Activated CD4-positive, alpha-beta T cell treated with anti-CD3 and anti-CD28 coated beads, Interleukin-2, amount 10 ng/mL, durations not matched to agents 7 days and 5 days (primary cell): Measurements from ENCODE around the gene WDR90. TPM values are rescaled to one million over a fixed set of nuclear protein-coding genes. Genes with fewer than 3 reads are reported as not detected.

Experiments
- CTCF ChIA-PET: fragments of 350-600 bp; sonication (Branson Sonifier 250); formaldehyde crosslinking; loops from one replicate; lab custom pipeline; 2021; ENCODE audit warnings: antibody characterized with exemption; lab: Charles Lee
- POLR2A ChIA-PET: fragments of 350-600 bp; sonication (Branson Sonifier 250); formaldehyde crosslinking; loops from one replicate; lab custom pipeline; 2021; ENCODE audit warnings: antibody characterized with exemption; lab: Charles Lee
- DNase-seq: peaks from one replicate; pipeline ENCODE4 v3.0.0-alpha.2; 2020
- H3K27ac Mint-ChIP-seq: one replicate; pipeline ENCODE4 v1.8.0; 2021; ENCODE audit warnings: mild to moderate bottlenecking, moderate library complexity, mixed read lengths
- H3K27me3 Mint-ChIP-seq: one replicate; pipeline ENCODE4 v1.8.0; 2021; ENCODE audit warnings: mixed read lengths
- H3K36me3 Mint-ChIP-seq: one replicate; pipeline ENCODE4 v1.8.0; 2021; ENCODE audit warnings: low read depth, mixed read lengths
- H3K4me1 Mint-ChIP-seq: one replicate; pipeline ENCODE4 v1.8.0; 2021; ENCODE audit warnings: mixed read lengths
- H3K4me3 Mint-ChIP-seq: one replicate; pipeline ENCODE4 v1.8.0; 2021; ENCODE audit warnings: mild to moderate bottlenecking, moderate library complexity, mixed read lengths
- H3K9me3 Mint-ChIP-seq: one replicate; pipeline ENCODE4 v1.8.0; 2021; ENCODE audit warnings: mixed read lengths
- total RNA-seq, 2 experiments: library from RNA; stranded (reverse); gene quantifications; one replicate each; pipeline ENCODE4 v1.2.3, GENCODE V29; 2021

The WDR90 gene
- total RNA-seq, 2 experiments from 2014 or later: 54.9 to 81.6 TPM

GRCh38 chr16:671353-672131 is 22.4 kb downstream of the WDR90 start:
- no peak for DNase-seq

GRCh38 chr16:672371-672770 is 23.2 kb downstream of the WDR90 start:
- Mint-ChIP-seq H3K4me1 (peaks cover 10% of the 10 kb centered on the region), H3K4me3 (no peak overlapping the region), H3K27me3 (peaks cover 3% of the 10 kb centered on the region), H3K9me3 (no peaks in the 10 kb centered on the region), H3K27ac (no peak overlapping the region), H3K36me3 (peaks cover 6% of the 10 kb centered on the region)
- ChIA-PET CTCF (interaction anchor here (1.4 kb wide), 1 partner anchor 12 kb away, joined by 4 read pairs; the partner anchor contains the start of gene JMJD8), POLR2A (no interaction called here)
- DNase-seq: no peak

More at GRCh38 chr16:671353-672131, 22.4 kb downstream of the WDR90 start:
- CTCF ChIA-PET: interaction anchor here (0.7 kb wide), 1 partner anchor 24 kb away, joined by 3 read pairs; no protein-coding TSS in a partner anchor
- peaks cover 8% of the 10 kb centered on the region for H3K4me1 Mint-ChIP-seq
- POLR2A ChIA-PET: no interaction called here
- no peak overlapping the region for H3K4me3 Mint-ChIP-seq
- no peaks in the 10 kb centered on the region for H3K9me3 Mint-ChIP-seq
- H3K27ac Mint-ChIP-seq: no peak overlapping the region
- peaks cover 3% of the 10 kb centered on the region for H3K27me3 Mint-ChIP-seq
- peaks cover 6% of the 10 kb centered on the region for H3K36me3 Mint-ChIP-seq

- ChIA-PET POLR2A (no interaction called here), CTCF (interaction anchor here (1.4 kb wide), 1 partner anchor 12 kb away, joined by 4 read pairs; the partner anchor contains the start of gene JMJD8)
- H3K36me3 Mint-ChIP-seq: peaks cover 6% of the 10 kb centered on the region
- no peak overlapping the region for H3K4me3 Mint-ChIP-seq
- peaks cover 6% of the 10 kb centered on the region for H3K4me1 Mint-ChIP-seq
- H3K27me3 Mint-ChIP-seq: peaks cover 3% of the 10 kb centered on the region
- no peak overlapping the region for H3K27ac Mint-ChIP-seq
- no peaks in the 10 kb centered on the region for H3K9me3 Mint-ChIP-seq
- no peak for DNase-seq
These were observed 23.7 kb downstream of the WDR90 start for GRCh38 chr16:672851-673250.

DNA sequence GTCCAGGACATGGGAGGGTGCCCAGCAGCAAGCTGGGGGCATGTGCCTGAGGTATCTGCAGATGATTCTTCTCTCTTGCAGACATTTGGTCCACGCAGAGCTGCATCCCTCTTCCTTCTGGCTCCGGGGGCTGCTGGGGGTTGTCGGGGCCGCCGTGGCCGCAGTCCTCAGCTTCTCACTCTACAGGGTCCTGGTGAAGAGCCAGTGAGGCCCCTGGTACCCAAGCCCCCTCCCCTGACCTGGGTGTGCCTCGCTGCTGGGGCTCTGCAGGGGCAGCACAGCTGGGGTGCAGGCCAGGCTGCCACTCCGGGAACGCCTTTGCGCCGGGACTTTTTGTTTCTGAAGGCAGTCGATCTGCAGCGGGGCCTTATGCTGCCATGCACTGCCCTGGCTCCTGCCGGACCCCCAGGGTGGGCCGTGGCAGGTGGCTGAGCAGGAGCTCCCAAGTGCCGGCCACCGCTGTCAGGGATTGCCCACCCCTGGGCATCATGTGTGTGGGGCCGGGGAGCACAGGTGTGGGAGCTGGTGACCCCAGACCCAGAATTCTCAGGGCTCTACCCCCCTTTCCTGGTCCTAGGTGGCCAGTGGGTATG is 24.3 kb downstream of the WDR90 start:
- Mint-ChIP-seq H3K27ac (no peak overlapping the region), H3K36me3 (peaks cover 6% of the 10 kb centered on the region), H3K4me3 (no peak overlapping the region), H3K27me3 (peaks cover 3% of the 10 kb centered on the region), H3K9me3 (no peaks in the 10 kb centered on the region), H3K4me1 (peaks cover 6% of the 10 kb centered on the region)
- ChIA-PET POLR2A (no interaction called here), CTCF (interaction anchor here (1.4 kb wide), 1 partner anchor 11 kb away, joined by 4 read pairs; the partner anchor contains the start of gene JMJD8)
- DNase-seq: no peak

DNA sequence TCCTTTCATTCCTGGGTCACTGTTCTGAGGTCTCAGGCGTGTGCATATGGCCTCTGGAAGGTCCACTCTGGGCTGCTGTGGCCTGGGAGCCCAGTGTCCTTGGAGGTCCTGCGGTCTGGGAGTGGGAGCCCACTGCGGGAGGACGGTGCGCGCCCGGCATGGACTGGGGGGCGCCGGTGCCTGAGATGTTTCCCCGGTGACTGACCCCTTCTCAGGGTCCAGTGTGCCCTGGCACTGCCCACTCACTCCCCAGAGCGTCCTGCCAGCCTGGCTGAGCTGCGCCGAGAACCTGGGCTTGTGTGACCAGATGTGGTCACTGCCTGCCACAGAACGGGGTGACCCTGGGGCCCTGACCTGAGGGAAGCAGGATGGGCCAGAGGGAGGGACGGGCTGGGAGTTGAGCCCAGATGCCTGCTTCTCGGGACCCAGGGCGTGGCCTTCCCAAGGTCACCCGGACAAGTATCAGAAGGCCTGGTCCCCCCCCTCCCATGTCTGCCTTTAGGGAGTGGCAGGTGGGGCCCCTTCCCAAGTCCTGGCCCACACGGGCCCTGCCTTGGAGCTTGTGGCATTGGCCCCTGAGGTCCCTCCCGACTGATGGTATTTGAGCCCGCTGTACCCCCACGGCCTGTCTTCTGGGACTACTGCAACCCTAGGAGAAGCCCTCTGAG is 25.2 kb downstream of the WDR90 start:
- H3K4me3 Mint-ChIP-seq: no peak overlapping the region
- peaks cover 3% of the 10 kb centered on the region for H3K27me3 Mint-ChIP-seq
- no peaks in the 10 kb centered on the region for H3K9me3 Mint-ChIP-seq
- H3K4me1 Mint-ChIP-seq: peaks cover 10% of the 10 kb centered on the region
- POLR2A ChIA-PET: no interaction called here
- CTCF ChIA-PET: interaction anchor here (1.4 kb wide), 1 partner anchor 16 kb away, joined by 4 read pairs; the partner anchor contains the start of gene WDR24
- DNase-seq: no peak
- H3K36me3 Mint-ChIP-seq: peaks cover 6% of the 10 kb centered on the region
- H3K27ac Mint-ChIP-seq: no peak overlapping the region

- no peak within 1 kb of the TSS for H3K27ac Mint-ChIP-seq
- H3K4me3 Mint-ChIP-seq: no peak within 1 kb of the TSS
- ChIA-PET CTCF (interaction anchor here (0.9 to 1.4 kb wide), 3 partner anchors 15 to 39 kb away, joined by 4 to 6 read pairs (median 6); partner anchors contain the start of genes METTL26 and WDR24), POLR2A (no interaction called here)
- DNase-seq: no peak
- H3K27me3 Mint-ChIP-seq: peaks cover 3% of the 10 kb centered on the region
- peaks cover 10% of the 10 kb centered on the region for H3K4me1 Mint-ChIP-seq
- H3K9me3 Mint-ChIP-seq: no peaks in the 10 kb centered on the region
- H3K36me3 Mint-ChIP-seq: peaks cover 5% of the 10 kb centered on the region
These were observed 26.1 kb downstream of the WDR90 start, which contains the start of gene RHBDL1 for GRCh38 chr16:674968-675883. Gene RHBDL1, plus strand, starts transcription at chr16:675671. Its CDS starts 120 bp downstream, at chr16:675791.

DNA sequence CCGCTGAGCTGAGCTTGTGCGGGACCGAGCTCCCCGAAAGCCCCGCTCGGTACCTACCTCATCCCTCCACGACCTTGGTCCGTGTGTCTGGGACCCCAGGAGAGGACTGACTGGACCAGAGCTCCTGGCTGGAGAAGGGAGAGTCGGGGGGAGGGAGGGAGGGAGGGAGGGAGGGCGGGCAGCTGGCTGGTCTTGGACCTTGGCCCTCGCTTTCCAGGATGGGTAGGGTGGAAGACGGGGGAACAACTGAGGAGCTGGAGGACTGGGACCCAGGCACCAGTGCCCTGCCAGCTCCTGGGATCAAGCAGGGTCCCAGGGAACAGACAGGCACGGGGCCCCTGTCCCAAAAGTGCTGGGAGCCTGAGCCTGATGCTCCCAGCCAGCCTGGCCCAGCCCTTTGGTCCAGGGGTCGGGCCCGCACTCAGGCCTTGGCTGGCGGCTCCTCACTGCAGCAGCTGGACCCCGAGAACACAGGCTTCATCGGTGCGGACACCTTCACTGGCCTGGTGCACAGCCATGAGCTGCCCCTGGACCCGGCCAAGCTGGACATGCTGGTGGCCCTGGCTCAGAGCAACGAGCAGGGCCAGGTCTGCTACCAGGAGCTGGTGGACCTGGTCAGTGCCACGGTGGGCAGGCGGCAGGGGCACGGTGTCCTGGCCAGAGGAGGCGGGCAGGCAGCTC is 26.9 kb downstream of the WDR90 start:
- H3K36me3 Mint-ChIP-seq: peaks cover 7% of the 10 kb centered on the region
- peaks cover 3% of the 10 kb centered on the region for H3K27me3 Mint-ChIP-seq
- ChIA-PET POLR2A (no interaction called here), CTCF (interaction anchor here (0.9 to 1.2 kb wide), 2 partner anchors 22 to 40 kb away, joined by 6 read pairs; partner anchors contain the start of gene METTL26)
- no peak overlapping the region for H3K4me3 Mint-ChIP-seq
- no peaks in the 10 kb centered on the region for H3K9me3 Mint-ChIP-seq
- H3K27ac Mint-ChIP-seq: no peak overlapping the region
- no peak for DNase-seq
- peaks cover 13% of the 10 kb centered on the region for H3K4me1 Mint-ChIP-seq

DNA sequence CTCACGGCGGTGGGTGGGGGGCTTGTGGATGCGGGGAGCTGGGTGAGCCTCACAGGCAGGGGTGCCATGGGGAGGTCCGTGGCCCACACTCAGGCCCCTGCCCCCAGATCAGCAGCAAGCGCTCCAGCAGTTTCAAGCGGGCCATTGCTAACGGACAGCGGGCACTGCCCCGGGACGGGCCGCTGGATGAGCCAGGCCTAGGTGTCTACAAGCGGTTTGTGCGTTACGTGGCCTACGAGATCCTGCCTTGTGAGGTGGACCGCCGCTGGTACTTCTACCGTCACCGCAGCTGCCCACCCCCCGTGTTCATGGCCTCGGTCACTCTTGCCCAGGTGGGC is 27.4 kb downstream of the WDR90 start:
- Mint-ChIP-seq H3K4me1 (peaks cover 18% of the 10 kb centered on the region), H3K36me3 (peaks cover 8% of the 10 kb centered on the region), H3K27me3 (peaks cover 3% of the 10 kb centered on the region), H3K27ac (no peak overlapping the region), H3K4me3 (no peak overlapping the region), H3K9me3 (no peaks in the 10 kb centered on the region)
- no peak for DNase-seq
- CTCF ChIA-PET: interaction anchor here (1.0 to 1.2 kb wide), 2 partner anchors 9 to 23 kb away, joined by 5 to 6 read pairs; partner anchors contain the start of gene RHOT2
- POLR2A ChIA-PET: no interaction called here

DNA sequence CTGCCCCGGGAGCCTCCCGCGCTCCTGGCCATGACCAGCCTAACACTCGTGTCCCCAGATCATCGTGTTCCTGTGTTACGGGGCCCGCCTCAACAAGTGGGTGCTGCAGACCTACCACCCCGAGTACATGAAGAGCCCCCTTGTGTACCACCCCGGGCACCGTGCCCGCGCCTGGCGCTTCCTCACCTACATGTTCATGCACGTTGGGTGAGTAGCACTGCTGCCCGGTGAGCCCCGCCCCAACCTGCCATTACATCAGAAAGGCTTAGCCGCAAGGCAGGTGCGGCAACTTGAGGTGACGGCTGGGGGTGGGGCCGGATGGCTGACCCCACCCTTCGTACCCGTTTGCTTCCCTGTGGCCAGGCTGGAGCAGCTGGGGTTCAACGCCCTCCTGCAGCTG is 27.7 kb downstream of the WDR90 start:
- ChIA-PET CTCF (interaction anchor here (1.0 kb wide), 1 partner anchor 9 kb away, joined by 5 read pairs; the partner anchor contains the start of gene RHOT2), POLR2A (no interaction called here)
- Mint-ChIP-seq H3K4me3 (no peak overlapping the region), H3K4me1 (peaks cover 21% of the 10 kb centered on the region), H3K9me3 (no peaks in the 10 kb centered on the region), H3K27ac (no peak overlapping the region), H3K36me3 (peaks cover 10% of the 10 kb centered on the region), H3K27me3 (peaks cover 3% of the 10 kb centered on the region)
- no peak for DNase-seq

GRCh38 chr16:677316-678190 is 28.4 kb downstream of the WDR90 start:
- CTCF ChIA-PET: interaction anchor here (1.0 to 2.0 kb wide), 2 partner anchors 10 kb away, joined by 5 read pairs; partner anchors contain the start of gene RHOT2

More at GRCh38 chr16:677316-678190, 28.4 kb downstream of the WDR90 start:
- Mint-ChIP-seq H3K27me3 (peaks cover 3% of the 10 kb centered on the region), H3K27ac (no peak overlapping the region), H3K4me1 (peaks cover 27% of the 10 kb centered on the region), H3K36me3 (peaks cover 15% of the 10 kb centered on the region), H3K9me3 (no peaks in the 10 kb centered on the region), H3K4me3 (no peak overlapping the region)
- POLR2A ChIA-PET: no interaction called here
- DNase-seq: no peak
